RCC 7860 (cell line): ENCODE measurements around the gene ATXN7L3B.

ENCODE experiments used
- DNase-seq: peaks from one replicate; pipeline ENCODE4 v3.0.0-alpha.2; 2015; ENCODE audit warnings: low spot score
- FAIRE-seq: peaks from 2 replicates; lab custom pipeline; 2012; peaks lifted over from hg19 to GRCh38; lab: Jason Lieb, UNC

Gene ATXN7L3B

DNA sequence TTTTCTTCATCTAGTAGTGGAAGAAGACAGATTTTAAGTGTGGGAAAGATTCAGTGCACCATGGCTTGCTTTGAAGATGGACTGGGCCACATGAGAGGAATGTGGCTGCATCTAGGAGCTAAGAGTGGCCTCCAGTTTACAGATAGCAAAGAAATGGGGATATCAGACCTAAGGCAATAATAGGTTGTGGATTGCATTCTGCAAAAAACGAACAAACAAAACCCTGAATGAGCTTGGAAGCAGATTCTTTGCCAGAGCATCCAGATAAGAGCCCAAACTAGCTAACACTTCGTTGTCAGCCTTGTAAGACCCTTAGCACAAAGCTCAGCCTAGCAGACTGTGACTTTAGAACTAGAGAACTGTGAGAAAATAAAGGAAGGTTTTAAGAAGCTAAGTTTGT lies 9.6 kb downstream of the ATXN7L3B start:
- FAIRE-seq = no peak
- DNase-seq = no peak

DNA sequence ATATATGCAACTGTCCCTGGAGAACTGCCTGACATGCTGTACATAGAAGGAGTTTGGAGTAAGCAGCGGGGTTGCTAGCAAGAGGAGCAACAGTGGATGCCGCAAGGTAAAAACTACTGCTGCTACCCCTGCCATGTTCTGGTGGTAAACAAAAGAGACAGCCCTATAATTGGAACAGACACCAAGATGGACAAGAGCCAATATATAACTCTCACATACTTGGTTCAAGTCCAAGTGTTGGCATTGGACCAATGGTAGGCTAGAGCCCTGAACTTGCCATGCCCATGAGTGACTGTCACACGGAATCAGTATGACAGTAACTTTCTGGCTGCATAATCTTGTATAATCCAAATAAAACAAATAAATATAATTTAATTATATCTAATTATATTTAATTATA lies 13.7 kb downstream of the ATXN7L3B start:
- DNase-seq = no peak
- FAIRE-seq = no peak

DNA sequence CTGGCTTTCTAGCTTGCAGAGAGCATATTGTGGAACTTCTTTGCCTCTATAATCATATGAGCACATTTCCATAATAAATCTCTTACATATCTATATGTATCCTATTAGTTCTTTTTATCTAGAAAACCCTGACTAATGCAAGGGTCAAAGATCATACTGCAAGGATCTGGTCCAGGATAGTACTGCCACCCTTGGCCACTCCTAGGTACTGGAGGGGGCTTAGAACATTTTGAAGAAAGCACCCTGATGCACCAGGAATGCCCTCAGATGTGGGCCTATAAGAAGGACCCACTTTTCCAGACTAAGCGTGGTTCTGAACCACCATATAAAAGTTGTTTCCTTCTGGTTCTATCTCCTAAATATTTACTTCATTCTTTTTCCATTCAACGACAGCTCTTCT lies 14.6 kb downstream of the ATXN7L3B start:
- no peak for FAIRE-seq
- no peak for DNase-seq

DNA sequence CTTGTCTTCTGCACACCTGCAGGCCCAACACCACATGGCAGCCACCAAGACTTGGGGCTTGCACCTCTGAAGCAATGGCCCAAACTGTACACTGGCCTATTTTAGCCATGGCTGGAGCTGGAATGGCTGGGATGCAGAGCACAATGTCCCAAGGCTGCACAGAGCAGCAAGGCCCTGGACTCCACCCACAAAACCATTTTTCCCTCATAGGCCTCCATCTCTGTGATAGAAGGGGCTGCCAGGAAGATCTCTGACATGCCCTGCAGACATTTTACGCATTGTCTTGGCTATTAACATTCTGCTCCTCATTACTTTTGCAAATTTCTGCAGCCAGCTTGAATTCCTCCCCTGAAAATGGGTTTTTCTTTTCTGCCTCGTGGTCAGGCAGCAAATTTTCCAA lies 22.1 kb downstream of the ATXN7L3B start:
- FAIRE-seq = no peak
- DNase-seq = no peak

DNA sequence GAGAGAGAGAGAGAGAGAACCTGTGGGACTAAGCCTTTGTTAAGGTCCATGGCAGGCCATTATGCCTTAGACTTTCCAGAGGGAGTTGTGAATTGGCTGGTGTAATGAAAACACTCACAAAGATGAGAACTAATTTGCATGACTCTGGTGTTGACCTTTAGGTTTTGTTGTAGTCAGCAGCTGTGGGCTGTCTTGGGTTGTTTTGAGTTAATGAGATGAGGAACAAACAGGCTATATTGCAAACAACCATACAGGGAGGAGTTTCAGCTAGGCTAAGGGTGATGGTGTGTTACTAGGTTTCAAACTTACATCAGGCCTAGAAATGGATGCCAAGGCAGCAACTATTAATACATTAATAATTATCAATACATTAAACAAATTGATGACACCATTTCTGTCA lies 26.3 kb downstream of the ATXN7L3B start:
- DNase-seq = no peak
- FAIRE-seq = no peak

DNA sequence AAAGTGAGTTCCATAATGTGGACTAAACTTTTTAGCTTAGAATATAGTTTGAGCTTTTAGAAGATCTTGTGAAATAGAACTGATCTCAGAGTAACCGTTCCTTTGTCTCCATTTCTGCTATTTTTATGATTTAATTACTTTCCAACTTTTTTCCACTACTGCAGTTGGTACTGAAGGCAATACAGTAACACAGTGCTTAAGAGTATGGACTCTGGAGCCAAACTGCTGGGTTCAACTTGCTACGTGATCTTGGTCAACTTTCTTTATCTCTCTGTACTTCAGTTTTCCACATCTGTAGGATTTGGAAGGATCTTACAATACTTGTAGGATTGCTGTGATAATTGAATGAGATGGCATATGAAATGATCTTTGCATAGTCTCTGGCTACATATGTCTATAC lies 40.9 kb downstream of the ATXN7L3B start:
- no peak for FAIRE-seq
- DNase-seq = no peak

DNA sequence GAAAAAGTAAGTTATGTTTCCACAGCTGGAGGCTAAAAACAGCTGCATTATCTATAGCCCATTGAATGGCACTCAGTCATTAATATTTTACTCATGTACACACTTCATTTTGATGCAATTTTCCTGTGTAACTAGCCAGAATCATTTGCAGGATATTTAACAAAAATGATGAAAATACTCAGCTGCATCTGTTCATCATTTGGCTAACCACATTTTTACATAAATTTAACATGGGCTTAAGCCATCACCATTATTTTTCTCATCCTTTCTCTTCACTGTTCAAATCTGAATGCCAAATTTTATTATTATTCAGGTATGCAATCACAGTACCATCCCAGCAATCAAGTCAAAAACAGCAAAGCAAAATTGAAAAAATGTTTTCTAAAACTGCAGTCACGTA lies 41.8 kb downstream of the ATXN7L3B start:
- no peak for DNase-seq
- FAIRE-seq = no peak

DNA sequence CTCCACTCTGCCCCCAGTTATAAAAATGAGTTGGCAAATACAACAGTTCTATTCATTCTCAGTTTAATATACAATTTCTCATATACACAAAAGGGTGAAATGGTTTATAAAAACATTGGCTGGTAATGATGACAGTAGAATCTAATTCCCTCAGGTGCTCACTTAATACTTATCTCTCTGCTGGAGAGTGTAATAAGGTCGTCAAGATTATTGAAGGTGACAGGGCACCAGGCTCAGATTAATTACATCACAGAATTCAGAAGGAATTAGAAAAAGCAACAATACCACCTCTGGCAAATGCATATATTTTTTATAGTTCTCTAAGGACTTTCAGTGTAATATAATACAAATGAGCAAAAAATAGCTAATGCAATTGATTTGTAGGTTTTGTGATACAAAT lies 42.3 kb downstream of the ATXN7L3B start:
- DNase-seq (no peak), FAIRE-seq (no peak)

DNA sequence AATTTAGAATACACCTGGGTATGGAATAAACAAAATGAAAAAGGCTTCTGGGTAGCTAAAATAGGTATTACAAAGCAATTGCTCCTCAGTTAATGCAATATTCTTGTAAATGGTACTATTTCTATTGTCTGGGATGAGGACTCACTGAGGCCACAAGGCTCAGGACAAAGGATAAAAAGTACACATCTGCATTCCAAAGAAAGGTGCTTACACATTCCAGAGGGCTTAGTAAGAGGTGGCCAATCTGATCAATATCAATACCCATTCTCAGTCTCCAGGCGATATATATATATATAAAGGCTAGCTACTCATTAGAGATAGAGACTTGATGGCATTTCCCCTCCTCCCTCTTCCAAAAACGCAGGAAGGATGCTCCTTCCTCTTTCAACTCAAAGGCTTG lies 43.8 kb downstream of the ATXN7L3B start:
- FAIRE-seq = no peak

DNA sequence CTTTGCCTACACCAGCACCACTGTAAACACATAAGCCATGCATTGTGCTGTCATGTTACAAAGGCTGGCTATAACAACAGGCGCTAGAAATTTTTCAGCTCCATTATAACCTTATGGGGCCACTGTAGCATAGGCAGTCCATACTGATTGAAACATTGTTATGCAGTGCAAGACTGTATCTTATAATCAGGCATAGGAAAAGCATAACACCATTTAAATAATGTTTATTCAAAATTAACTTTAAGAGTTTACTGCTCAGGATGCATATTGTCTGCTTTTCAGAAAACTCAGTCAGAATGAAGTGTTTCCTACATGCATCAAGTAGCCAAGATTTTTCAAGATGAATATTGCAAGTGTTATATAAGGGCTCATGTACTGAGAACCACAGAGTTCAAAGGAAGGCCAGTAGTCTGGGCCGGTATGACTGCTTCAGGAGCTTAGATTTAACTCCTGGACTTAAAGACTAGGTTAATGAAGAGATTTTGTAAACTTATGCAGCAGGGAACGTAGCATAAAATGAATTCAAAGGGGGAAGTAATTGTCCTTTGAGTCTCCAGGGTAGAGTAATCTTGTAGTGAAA lies 46.9 kb downstream of the ATXN7L3B start:
- FAIRE-seq = no peak

More for the DNA sequence above, 43.8 kb downstream of the ATXN7L3B start:
- no peak for DNase-seq

DNA sequence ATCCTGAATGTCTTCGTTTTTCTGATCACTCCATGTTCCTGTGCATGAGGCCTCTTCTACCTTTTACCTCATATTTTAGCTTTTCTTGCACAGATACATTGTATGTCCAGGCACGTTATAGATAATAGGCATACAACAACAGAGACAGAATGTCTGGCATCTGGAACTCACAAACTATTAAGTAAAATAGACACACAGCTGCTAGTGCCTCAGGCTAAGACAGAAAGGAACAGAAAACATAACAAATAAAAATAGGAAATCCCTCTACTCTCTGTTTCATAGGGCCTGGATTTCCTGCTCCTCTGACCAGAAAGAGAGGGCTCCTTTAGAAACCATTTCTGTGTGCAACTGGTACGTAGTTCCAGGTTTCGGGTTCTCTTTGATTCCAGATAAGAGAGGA lies 48.6 kb downstream of the ATXN7L3B start:
- FAIRE-seq (no peak), DNase-seq (no peak)

More for the DNA sequence above, 46.9 kb downstream of the ATXN7L3B start:
- DNase-seq = no peak
